Adrenal gland (tissue), 12 donors: ENCODE measurements around the gene SLC9B2. TPM values are rescaled to one million over a fixed set of nuclear protein-coding genes. Genes with fewer than 3 reads are reported as not detected.
A peak's percentile ranks its signal among the peaks of the same experiment; 100 is the strongest.

Experiments used
- DNase-seq, 7 donors: peaks; one replicate each; pipeline ENCODE4 v3.0.0-alpha.2; 2019 to 2020
- H3K27ac ChIP-seq, 5 donors: fragments of 200-600 bp; sonication (generic) in 4 of 5; 1 replicate in 3 of 5; 2 replicates in 2 of 5; pipeline versions ENCODE4 v1.5.1 to v1.8.0; 2016 to 2020; ENCODE audit warnings: mild to moderate bottlenecking in 1 of 5
- H3K27me3 ChIP-seq: fragments of 200-600 bp; 2 replicates; pipeline ENCODE4 v1.8.0; 2021
- H3K36me3 ChIP-seq, 2 donors: fragments of 200-600 bp; replicated peaks in 1 of 2; 1 replicate in 1 of 2; 2 replicates in 1 of 2; pipeline versions ENCODE4 v1.5.1 to v1.8.0; 2018 to 2022
- H3K4me1 ChIP-seq, 2 donors: fragments of 200-600 bp; replicated peaks in 1 of 2; 1 replicate in 1 of 2; 2 replicates in 1 of 2; pipeline versions ENCODE4 v1.5.1 to v1.8.0; 2018 to 2021
- H3K4me3 ChIP-seq, 4 donors: fragments of 200-600 bp; sonication (generic) in 3 of 4; one replicate each; pipeline ENCODE4 v1.5.1; 2016 to 2018
- H3K9me3 ChIP-seq, 3 donors: fragments of 200-600 bp; sonication (generic) in 1 of 3; replicated peaks in 1 of 3; 1 replicate in 2 of 3; 2 replicates in 1 of 3; pipeline versions ENCODE4 v1.5.1 to v1.8.0; 2016 to 2021
- POLR2A ChIP-seq, 2 donors: fragments of 450-650 bp; IDR thresholded peaks; one replicate each; pipeline ENCODE4 v1.6.1; 2017; ENCODE audit warnings: antibody characterized with exemption in 2 of 2, mild to moderate bottlenecking in 2 of 2, moderate library complexity in 1 of 2
- WGBS, 4 donors: extraction: QIAGEN DNeasy Blood & Tissue Kit in 2 of 4; methylation state at CpG; one replicate each; pipeline versions ENCODE4 v1.1.5 to v1.1.7; 2013 to 2017; 5-methylcytosine and 5-hydroxymethylcytosine counted together
- intact Hi-C, 2 donors: fragments of 100-400 bp; cut with DNase I; formaldehyde crosslinking; loops; one replicate each; pipeline versions ENCODE4 v1.14.1 to v1.15.0; 2022 to 2023
- polyA plus RNA-seq, 3 donors: library from polyadenylated mRNA; stranded (reverse); fragments of 200-250 nt in 2 of 3; fragments of 350-450 nt in 1 of 3; fragmentation: Illumina TruSeq in 1 of 3; extraction: RNeasy Lipid Tissue Mini Kit (QIAGEN cat#74804) in 1 of 3; gene quantifications; one replicate each; pipeline ENCODE4 v1.2.3, GENCODE V29; 2013 to 2014
- total RNA-seq, 9 donors: library from RNA; depleted of rRNA in 4 of 9; stranded (reverse); fragments of >200 nt in 4 of 9; fragments of 120-200 nt in 1 of 9; fragmentation: NEBNext Ultra II Directional in 1 of 9; extraction: Animal tissue kit (Norgen Biotek cat#: 25700) in 1 of 9; gene quantifications; one replicate each; pipeline versions ENCODE4 v1.1.0 to v1.2.4, GENCODE V29; 2013 to 2023
- TF ChIP-seq, protein P1 (sequence below), 6 experiments: fragments of 450-650 bp in 4 of 6; fragments of 200-600 bp in 2 of 6; sonication (generic) in 1 of 6; IDR thresholded peaks; 1 replicate in 5 of 6; 2 replicates in 1 of 6; pipeline versions ENCODE4 v1.5.1 to v1.8.0; 2016 to 2021; ENCODE audit warnings: antibody characterized with exemption in 6 of 6, mild to moderate bottlenecking in 2 of 6, moderate library complexity in 1 of 6
- donor health status: healthy with polysubstance abuse.
- donor health status: Bipolar disorder and iron deficiency.
- donor health status: DM: yes; HTN: yes; CAD: no.
- donor health status: DM: no; HTN: no; CAD: no.
- donor health status: DM: no; HTN: no; CAD: no.
- donor health status: DM: yes; HTN: yes; CAD: no.

The SLC9B2 gene
- total and polyA plus RNA-seq, 12 donors: 7.2 to 16.3 (median 13.8) TPM

DNA sequence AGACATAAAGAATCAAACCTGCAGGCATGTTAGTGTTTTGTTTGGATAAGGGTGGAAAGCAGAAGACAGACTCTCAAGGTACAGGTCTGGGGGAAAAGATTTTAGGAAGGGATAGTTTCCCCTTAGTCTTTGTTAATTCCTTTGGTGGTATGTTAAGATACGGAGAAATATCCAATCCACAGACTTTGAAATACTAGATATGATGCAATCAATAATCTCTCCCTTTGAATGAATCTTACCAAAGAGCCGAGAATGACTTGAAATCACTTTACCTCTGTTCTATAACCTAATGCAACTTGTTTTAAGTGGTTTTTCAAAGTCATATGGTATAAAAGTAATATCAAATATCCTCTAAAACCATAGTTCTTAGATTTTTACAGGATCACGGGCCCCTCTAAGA, 28.3 kb upstream of the SLC9B2 start:
- WGBS, 4 donors: 92 to 97% (median 96%) methylated on average over 3 of the region's 3 CpGs

DNA sequence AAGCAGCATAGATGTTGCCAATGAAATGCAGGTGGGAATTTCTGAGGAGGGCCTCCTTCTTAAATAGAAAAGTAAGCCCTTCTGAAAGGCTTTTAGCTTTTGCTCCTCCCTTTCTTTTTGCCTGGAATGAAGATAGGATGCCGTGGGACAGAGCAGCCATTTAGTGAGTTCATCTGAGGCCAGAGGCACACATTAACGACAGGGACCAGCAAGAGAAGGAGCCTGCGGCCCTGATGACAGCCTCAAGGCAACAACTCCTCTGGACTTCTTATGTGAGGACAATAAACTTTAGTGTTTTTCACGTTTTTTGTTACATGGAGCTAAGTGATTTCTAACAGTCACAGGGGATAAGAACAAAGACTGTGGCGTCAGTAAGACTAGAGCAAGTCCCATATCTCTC, 24.1 kb upstream of the SLC9B2 start:
- TF ChIP-seq, protein P1, sequence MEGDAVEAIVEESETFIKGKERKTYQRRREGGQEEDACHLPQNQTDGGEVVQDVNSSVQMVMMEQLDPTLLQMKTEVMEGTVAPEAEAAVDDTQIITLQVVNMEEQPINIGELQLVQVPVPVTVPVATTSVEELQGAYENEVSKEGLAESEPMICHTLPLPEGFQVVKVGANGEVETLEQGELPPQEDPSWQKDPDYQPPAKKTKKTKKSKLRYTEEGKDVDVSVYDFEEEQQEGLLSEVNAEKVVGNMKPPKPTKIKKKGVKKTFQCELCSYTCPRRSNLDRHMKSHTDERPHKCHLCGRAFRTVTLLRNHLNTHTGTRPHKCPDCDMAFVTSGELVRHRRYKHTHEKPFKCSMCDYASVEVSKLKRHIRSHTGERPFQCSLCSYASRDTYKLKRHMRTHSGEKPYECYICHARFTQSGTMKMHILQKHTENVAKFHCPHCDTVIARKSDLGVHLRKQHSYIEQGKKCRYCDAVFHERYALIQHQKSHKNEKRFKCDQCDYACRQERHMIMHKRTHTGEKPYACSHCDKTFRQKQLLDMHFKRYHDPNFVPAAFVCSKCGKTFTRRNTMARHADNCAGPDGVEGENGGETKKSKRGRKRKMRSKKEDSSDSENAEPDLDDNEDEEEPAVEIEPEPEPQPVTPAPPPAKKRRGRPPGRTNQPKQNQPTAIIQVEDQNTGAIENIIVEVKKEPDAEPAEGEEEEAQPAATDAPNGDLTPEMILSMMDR (IDR thresholded peaks at IDR 0.05): no peak
- TF ChIP-seq POLR2A (IDR thresholded peaks at IDR 0.05): no peak
- H3K27me3 ChIP-seq: no peaks in the 10 kb centered on the region
- 52 to 67% (median 62%) methylated on average over 5 of the region's 5 CpGs for WGBS, 4 donors
- H3K4me3 ChIP-seq: no peak overlapping the region
- H3K9me3 ChIP-seq: no peaks in the 10 kb centered on the region
- intact Hi-C loops: loop anchor here in 1 of 2 donors (10.0 kb wide), 1 partner anchor 656 kb away; no protein-coding TSS in a partner anchor
- H3K27ac ChIP-seq: no peak overlapping the region
- no peak for DNase-seq
- no peaks in the 10 kb centered on the region for H3K36me3 ChIP-seq
- peaks cover 18 to 28% of the 10 kb centered on the region in 2 donors for H3K4me1 ChIP-seq

More for the DNA sequence above, 28.3 kb upstream of the SLC9B2 start:
- H3K27me3 ChIP-seq: no peaks in the 10 kb centered on the region
- TF ChIP-seq, protein P1 (IDR thresholded peaks at IDR 0.05): no peak
- no peak for TF ChIP-seq POLR2A (IDR thresholded peaks at IDR 0.05)
- no peak overlapping the region for H3K27ac ChIP-seq
- H3K36me3 ChIP-seq: no peaks in the 10 kb centered on the region
- no peaks in the 10 kb centered on the region for H3K4me1 ChIP-seq
- H3K4me3 ChIP-seq: no peak overlapping the region
- intact Hi-C loops: loop anchor here in 1 of 2 donors (10.0 kb wide), 1 partner anchor 660 kb away; no protein-coding TSS in a partner anchor
- H3K9me3 ChIP-seq: no peaks in the 10 kb centered on the region
- DNase-seq: no peak

DNA sequence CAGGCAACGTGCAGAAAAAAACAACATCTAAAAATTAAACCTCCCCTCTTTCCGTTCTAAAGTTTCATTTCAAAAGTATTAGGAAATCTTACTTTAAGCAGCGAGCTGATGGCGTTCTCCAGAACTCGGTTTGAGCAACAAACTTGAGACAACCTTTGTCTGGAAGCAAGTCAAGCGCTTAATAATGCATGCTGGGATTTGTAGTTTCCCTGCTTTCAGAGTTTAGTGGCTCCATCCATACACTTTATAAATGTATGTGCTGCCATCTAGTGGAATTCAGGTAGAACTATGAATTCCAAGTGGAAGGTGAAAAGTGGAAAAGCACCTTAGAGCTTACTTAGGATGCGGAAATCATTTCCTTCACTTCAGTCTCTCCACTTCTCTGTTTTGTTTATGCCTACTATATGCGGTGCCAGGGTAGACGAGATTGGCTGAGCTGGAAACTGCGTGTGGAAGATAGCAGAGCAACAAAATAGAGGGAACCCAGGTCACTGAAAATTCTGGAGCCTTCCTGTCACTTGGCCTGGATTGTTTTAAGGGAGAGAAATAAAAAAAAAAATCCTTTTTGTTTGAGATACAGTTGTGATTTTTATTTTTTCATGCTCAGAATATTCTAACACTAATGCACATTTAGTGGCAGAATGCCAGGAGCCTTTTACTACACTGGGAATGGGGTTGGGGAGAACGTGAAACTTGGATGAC, 23.3 kb upstream of the SLC9B2 start, which contains the start of gene BDH2:
BDH2 (minus strand) TSS at position 144 of the 702 bp plus-strand sequence. CDS start 3,580 bp downstream, outside the sequence.
- Histone ChIP-seq H3K9me3 (no peaks in the 10 kb centered on the region), H3K36me3 (no peaks in the 10 kb centered on the region), H3K27me3 (no peaks in the 10 kb centered on the region), H3K27ac (peak within 1 kb of the TSS; percentile 37 to 78 (median 67)), H3K4me1 (peaks cover 18 to 29% of the 10 kb centered on the region in 2 donors), H3K4me3 (peak within 1 kb of the TSS; percentile 5 to 62 (median 48))
- TF ChIP-seq POLR2A (IDR thresholded peaks at IDR 0.05): peak in 1 of 2 donors; percentile 85
- TF ChIP-seq, protein P1 (IDR thresholded peaks at IDR 0.05): peak; percentile 79 to 91 (median 84)
- peak; percentile 59 to 85 (median 70) for DNase-seq
- 9 to 10% (median 10%) methylated on average over 11 of the region's 11 CpGs for WGBS, 4 donors
- intact Hi-C loops: loop anchor here in 1 of 2 donors (10.0 kb wide), 2 partner anchors 475 to 655 kb away; no protein-coding TSS in a partner anchor

DNA sequence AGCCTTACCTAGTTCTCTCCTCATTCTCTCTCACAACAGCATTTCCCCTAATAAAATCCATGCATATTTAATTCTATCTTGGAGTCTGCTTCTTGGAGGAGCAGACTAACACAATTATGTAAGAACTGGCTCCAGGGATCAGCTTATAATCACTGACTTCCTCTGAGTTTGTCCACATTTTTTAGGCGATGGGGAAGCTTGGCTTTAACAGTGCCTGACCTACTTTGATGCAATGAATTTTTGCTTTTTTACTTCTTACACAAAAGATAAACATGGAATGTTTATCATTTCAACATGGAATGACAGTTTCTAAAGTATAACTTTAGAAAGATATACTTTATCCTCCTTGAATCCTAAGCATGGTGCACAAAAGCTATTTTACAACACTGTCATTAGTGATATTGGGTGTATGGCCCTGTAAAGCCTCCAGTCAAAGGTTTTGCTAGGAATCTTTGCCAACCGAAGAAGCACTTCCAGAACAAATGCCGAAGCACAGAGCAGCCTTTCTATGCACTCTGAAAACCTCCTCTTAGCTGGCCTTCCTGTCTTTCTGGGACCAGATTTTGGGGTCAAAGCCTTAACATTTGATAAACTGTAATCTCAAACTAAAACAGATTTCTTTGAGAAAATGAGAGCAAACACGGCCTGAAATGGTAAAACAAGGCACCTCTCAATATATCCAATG, 22.3 kb upstream of the SLC9B2 start:
- Histone ChIP-seq H3K4me1 (peaks cover 18 to 29% of the 10 kb centered on the region in 2 donors), H3K27ac (peak overlapping the region; percentile 37 to 78 (median 67)), H3K36me3 (no peaks in the 10 kb centered on the region), H3K27me3 (no peaks in the 10 kb centered on the region), H3K4me3 (peak overlapping the region; percentile 5 to 62 (median 48)), H3K9me3 (no peaks in the 10 kb centered on the region)
- intact Hi-C loops: loop anchor here in 1 of 2 donors (10.0 kb wide), 1 partner anchor 474 kb away; no protein-coding TSS in a partner anchor
- no peak for TF ChIP-seq POLR2A (IDR thresholded peaks at IDR 0.05)
- TF ChIP-seq, protein P1 (IDR thresholded peaks at IDR 0.05): no peak
- WGBS, 4 donors: 4 to 13% (median 9%) methylated on average over 4 of the region's 4 CpGs
- DNase-seq: no peak
